GM18868 (cell line): ENCODE results near the gene NKX1-1.

Experiments used
- ATAC-seq: cut with Tn5 transposase; IDR thresholded peaks from one replicate; pipeline ENCODE4 v1.9.1; 2021; ENCODE audit warnings: mild to moderate bottlenecking, moderate library complexity; ENCODE audit not compliant: unreplicated experiment

Gene NKX1-1

DNA sequence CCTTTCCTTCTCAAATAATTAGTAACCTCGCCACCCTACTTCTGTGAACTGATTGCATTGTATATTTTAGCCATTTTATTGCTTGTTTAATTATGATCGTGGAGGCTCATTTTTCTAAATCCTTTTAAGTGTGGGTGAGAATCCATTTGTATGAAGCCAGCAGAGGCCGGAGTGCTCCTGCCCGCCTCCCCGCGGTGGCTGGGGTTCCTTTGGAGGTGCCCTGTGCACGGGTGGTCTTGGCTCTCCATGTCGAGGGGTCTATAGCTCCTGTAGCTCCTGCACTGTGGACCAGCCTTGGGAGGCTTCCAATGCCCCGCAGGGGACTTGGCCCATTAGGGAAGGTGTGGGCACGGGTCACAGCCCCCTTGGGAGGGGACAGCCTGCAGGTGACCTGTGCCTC lies 44.2 kb downstream of the NKX1-1 start:
- no peak for ATAC-seq

DNA sequence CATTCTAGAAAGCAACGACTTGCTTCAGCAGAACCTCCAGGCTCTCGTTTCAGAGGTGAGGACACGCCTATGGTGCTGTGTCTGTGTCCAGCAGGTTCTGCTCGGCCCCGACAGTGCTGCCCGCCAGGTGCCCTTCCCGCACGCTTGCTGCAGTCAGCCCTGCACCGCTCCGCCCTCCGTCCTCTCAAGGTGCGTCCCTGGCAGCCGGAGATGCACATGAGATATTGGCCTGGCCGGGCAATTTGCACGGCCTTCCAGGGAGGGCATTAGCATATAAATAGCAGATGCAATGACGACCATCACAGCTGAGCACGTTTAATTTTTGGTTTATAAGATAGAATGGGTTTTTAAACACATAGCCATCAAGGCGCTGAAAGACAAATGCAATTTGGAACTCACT lies 44.8 kb downstream of the NKX1-1 start:
- ATAC-seq = no peak

DNA sequence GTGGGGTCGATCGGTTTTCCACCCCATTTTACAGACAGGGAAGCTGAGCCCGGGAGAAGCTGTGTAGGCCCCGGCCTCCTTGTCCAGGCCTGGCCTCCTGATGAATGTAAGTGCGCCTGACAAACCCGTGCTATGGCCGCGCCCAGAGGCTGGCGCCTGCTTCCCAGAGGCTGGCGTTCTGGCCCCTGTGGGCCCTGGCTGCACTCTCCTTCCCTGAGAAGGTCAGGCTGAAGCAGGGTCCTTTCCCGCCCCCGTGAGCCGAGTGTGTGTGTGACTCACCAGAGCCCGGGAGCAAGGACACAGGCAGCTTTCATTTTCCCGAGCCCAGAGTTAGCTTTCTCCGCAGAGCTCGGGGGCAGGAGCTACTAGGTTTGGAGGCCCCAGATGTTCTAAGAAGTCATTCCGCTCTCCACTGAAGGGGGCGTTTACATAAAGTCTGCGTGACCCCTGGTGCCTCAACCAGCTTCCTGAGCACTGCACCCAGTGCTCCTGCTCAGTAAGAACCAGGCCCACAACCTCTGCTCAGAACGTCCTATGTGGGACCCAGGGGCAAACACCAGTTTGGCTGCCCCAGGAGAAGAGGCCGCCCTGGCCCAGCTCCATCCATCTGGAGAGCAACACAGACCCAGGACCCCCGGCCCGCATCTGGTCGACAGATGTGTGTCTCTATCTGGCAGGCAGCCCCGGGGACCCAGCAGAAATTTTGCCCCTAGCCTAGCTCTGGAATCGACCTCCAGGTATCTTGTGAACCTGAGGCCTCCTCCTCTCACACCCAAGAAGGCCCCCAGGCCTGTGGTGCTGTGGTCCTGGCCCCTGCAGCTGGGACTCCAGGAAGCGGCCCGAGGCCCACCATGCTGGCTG lies 45.6 kb downstream of the NKX1-1 start:
- no peak for ATAC-seq

DNA sequence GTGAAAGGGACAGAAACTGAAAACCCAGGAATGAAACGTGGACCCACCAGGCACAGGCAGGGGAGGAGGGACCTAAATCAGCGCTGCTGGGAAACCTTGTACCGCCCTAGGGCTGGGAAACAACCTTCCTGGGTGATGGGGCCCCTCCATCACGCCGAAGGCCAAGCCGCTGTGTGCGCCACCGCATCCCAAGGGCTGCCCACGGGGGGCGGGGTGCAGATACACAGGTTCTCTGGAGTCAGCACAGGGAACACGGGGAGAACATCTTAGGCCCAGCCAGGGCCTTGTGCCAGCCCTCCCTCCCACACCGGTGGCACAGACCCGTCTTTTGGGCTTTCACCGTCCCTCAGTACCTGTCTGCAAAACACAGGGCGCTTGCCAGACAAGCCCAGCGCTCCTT lies 46.3 kb downstream of the NKX1-1 start:
- no peak for ATAC-seq

DNA sequence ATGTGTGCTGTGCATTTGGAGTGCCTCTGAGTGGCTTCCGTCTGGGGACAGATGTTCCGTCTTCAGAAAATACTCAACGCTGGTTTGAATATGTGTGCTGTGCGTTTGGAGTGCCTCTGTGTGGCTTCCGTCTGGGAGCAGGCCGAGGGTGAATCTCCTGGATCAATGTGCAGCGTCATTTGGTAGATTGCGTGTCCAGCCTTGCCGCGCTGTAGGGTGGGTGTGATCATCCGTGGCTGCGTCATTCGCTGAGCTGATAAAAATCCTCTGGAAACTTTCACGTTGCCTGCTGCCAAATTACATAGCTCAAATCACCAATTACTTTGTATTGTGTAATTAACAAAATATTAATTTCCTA lies 47.1 kb downstream of the NKX1-1 start:
- ATAC-seq = no peak

DNA sequence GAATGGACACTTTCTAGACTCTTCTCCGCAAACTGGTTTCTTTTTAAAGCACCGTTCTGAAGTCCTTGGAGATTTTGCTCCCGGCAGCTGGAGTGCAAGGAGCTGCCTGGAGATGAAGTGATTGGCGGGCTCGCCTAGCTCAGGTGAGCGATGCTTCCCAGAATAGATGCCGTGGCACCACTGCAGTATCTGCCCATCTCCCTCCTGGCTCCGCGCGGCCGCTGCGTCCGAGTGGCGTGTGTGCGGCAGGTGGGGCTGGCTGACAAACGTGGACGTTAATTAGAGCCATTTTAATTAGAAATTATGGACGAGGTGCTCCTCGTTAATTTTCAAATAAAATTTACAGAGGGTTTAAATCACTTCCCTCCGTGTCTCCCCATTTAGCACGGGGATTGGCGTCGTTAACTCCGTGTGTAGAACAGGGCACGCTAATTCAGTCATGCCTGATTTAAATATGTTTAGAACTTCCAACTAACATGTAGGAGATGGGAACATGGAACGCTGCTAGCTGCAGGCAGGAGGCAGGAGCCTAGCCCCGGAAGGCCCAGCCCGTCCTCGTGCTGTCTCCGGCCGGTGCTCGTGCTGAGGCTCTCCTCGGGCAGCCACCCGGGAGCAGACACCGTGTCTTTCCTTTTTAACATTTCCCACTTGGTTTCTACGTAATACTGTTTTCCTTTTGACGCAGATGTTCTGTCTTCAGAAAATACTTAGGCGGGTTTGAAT lies 47.7 kb downstream of the NKX1-1 start:
- no peak for ATAC-seq

DNA sequence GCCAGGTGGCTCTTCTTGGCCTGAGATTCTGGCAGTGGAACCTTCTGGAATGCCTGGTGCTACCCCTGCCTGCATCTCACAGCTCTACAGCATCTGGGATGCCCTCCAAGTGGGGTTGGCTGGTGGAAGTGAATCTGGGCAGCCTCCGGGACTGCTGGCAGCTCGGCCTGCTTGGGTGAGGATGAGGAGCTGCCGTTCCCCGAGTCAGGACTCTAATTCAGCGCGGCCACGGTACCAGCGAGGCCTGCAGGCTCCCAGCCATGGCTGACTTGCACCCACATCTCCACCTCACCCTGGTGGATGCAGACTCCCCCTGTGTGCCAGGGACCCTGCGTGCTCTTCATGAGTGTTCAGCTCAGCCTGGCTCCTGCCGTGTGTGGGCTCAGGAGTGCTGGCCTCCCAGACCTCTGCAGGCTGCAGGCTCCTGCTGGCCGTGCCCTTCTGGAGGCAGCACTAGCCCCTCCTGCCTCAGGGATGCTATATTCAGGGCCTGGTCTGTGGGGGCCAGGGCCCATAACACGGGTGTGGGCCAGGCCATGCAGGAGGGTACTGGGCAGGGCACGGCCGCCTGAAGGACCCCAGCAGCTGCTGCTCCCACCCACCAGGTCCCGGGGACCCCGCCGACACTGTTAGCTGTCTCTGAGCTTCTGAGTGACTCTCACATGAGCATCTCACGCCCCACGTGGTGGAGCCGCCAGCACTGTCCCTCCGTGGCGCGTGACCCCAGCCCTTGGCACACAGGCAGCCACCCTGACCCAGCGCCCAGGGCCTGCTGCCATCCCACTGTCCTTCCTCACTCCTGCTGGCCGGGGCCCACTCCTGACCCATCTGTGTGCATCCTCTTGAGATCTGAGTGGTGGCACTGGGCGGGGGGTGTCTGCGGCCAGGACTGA lies 48.6 kb downstream of the NKX1-1 start:
- ATAC-seq = no peak

DNA sequence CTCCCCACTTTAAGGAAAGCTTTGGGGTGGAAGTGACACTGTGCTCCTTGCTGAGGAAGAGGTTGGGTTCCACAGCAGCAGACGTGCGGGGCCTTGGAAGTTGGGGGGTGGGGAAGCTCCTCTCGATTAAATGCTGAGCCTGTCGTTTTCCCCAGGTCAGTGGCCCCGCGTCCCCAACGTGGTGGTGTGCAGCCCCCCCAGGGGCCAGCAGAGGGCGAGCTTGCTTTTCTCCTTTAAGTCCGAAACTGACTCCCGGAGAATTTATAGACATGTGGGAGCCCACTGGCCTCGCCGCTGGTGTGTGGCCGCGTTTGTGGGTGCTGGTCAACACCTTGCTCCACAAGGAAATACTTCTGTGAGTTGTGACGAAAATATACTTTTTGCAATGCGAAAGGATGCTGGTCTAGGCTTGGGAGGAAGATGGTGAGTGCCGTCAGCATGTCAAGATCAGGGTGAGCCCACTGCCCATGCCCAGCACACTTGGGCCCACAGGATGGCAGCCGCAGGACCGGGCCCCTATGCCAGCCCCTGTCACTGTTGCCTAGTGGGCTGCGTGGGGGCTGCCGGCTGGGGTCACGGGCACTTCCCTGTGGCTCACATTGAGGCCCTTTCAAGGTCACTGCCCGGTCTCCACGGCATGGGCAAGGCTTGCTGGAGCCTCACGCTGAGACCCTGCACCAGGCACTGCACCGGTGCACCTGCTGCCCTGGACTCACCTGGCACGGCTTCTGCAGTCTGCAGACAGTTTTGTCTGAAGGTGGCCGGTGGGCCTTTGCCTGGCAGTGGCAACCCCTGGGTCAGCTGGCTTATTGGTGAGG lies 49.9 kb downstream of the NKX1-1 start:
- no peak for ATAC-seq

DNA sequence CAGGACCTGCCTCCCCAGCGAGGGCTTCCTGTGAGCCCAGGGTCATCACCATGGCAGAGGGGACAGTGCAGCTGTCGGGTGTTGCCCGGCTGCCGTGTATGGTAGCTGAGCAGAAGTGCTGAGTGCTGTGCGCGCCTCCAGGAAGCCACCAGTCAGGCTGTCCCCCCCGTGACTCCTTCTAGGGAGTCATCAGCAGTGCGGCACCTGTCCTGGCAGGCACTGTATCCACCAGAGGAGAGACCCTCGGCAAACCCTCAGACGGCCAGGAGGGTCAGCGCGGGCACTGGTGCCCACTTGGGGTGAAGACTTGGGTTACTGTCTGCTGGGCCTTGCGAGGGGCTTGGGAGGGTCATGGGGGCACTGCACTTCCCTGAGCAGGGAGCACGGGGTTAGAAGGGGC lies 50.9 kb downstream of the NKX1-1 start:
- ATAC-seq = no peak

DNA sequence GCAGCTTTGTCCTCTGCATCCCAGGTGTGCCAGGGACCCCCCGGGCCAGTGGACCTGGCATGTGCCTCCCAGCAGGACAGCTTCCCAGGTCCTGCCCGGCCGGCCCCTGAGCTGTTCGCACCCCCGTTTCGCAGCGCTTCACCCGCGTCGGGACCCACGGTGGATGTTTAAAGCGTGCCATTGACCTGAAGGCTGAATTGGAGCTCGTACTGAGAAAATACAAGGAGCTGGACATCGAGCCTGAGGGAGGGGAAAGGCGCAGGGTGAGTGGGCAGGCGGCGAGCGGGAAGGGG lies 51.3 kb downstream of the NKX1-1 start:
- ATAC-seq = no peak

DNA sequence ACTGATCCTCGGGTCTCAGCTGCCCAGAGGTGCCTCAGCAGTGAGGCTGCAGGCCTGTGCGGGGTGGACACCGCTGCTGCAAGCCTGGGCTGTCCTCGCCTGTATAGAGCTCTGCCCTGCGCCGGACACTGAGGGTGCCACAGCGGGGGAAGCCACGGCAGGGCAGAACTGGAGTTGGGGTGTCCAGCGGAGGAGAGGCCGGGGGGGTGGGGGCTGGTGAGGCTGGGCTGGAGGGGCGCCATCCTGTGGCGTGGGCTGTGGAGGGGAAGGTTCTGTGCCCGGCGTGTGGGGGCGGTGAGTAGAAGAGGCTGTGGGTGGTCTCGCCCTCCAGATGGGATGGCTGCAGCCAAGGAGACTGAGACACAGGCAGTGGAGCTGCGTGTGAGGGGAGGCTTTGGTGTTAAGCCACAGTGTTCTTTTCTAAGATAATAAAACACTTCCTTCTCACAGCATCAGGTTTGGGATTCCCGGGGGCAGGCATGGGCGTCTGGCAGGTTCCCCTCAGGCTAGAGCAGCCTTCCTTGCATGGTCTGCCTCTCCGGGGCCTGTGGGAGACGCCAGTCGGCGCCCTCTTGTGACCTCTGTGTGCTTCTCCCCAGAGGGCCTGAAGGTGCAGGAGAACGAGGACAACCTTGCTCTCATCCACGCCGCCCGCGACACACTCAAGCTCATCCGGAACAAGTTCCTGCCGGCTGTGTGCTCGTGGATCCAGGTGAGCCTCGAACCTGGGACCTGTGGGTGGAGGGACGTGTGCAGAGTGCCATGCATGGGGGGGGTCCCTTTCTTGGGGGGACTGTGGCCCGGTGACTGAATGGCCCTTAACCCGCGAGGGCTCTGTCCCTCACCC lies 51.9 kb downstream of the NKX1-1 start:
- no peak for ATAC-seq

DNA sequence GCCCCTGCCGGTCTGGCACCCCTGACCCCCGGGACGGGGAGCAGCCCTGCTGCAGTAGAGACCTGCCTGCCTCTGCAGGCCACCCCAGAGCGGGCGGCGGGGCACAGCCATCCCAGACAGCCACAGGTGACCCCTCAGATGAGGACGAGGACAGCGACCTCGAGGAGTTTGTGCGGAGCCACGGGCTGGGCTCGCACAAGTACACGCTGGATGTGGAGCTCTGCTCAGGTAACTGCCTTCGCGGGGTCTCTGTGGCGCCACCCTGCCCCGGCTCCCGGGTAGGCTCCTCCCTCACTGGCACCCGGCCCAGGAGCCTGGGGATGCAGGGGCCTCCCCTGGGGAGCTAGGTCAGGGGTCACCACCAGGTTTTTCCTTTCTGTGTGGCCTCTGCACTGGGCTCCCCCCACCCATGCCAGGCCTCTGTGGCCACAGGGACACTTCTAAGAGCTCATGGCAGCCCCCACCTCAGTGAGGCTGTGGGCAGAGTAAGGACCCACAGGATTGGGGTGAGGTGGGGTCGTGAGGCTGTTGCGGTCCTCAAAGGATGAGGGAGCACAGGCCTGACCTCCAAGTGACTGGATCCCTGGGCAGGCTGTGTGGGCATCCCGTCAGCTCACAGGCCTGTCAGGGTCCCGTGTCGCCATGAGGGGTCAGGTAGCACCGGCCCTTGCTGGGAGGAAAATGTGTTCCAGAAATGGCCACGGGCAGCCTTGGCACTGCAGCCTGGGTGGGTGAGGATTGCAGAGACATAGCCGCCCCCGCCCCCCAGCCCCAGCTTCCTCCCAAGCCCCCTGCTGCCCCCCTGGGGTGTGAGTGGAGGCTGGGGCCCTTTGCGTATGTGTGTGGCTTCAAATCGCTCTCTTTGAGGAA lies 52.8 kb downstream of the NKX1-1 start:
- ATAC-seq = no peak
